HG02870 (cell line): ENCODE results near the gene PIAS1.
"Not testable (repeated sequence)": the region's sequence is repeated elsewhere in the genome, so short reads cannot be mapped to it uniquely, and the experiment has no call there.

Experiments used
- ATAC-seq: cut with Tn5 transposase; IDR thresholded peaks from one replicate; pipeline ENCODE4 v1.9.1; 2021; ENCODE audit warnings: mild to moderate bottlenecking, moderate library complexity; ENCODE audit not compliant: unreplicated experiment

The PIAS1 gene

DNA sequence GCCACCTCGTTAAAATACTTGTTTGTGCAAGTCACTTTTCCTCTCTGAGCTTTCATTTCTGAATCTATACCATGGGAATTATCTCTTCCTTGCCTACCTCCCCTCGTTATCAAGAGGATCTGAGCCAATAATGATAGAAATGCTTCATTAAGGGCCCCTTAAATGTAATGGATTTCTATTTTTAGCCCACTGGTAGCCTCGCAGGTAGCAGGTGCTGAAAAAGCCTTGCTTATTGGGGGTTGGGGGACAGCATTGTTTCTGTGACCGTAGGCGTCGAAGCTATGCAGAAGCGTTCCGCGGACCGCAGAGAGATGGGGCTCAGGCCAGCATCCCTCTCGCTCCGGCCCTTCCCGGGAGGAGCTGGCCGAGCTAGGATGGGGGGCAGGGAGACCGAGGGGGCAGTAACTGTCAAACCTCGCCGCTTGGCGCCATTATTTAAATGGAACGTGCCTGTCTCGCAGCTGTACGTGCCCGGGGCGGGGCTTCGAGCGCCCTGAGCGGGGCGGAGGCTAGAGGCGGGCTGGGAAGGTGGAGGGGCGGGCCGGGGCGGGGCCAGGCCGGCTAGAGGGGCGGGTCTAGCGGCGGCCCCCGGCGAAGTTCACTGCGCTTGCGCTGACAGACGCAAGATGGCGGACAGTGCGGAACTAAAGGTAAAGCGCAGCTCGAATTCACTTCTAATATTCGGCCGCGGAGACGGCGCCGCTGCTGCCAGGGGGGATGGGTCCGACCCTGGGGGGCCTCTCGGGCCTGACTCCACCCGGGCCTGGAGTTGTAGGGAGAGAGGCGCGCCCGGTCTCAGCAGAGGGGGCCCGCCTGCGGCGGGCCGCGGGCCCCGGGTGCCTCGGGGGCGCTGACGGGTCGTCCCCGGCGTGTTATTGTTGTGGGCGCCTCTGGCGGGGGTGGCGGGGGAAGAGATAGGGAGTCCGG is at the start of gene PIAS1:
PIAS1 (plus strand) TSS at position 615 of the 927 bp plus-strand sequence; CDS start at position 627, 12 bp downstream.
- ATAC-seq: peak; percentile 75

DNA sequence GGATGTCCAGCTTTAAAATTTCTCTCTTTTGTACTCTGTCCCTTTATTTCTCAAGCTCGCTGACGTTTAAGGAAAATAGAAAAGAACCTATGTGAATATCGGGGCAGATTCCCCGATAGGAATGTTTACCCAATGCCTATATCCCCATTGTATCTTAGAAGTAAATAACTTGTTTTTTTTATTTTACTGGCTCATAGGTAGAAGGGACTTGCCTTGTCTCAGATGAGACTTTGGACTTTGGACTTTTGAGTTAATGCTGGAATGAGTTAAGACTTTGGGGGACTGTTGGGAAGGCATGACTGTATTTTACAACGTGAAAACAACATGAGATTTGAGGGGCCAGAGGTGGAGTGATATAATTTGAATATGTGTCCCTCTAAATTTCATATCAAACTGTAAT is 46.5 kb upstream of the PIAS1 start:
- ATAC-seq: not testable (repeated sequence)

DNA sequence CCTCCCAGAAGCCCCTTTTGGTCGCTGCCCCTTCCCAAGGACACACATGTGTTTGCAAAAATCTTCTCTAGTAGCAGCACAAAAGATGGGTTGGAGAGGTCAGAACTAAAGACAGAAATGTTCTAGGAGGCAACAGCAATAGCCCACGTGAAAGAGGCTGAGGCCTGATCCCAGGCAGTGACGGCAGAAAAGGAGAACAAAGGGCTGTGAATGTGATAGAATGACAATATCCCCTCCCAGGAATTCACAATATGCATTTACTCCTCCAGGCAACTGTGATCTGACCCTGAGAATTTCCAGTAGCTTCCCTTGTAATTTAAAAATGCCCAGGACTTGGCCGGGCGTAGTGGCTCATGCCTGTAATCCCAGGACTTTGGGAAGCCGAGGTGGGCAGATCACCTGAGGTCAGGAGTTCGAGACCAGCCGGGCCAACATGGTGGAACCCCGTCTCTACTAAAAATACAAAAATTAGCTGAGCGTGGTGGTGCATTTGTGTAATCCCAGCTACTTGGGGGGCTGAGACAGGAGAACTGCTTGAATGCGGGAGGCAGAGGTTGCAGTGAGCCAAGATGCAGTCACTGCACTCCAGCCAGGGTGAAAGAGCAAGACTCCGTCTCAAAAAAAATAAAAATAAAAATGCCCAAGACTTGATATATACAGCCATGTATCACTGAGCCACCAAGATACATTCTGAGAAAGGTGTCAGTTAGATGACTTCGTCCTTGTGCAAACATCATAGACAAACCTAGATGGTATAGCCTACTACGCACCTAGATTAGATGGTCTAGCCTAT is 43.6 kb upstream of the PIAS1 start:
- ATAC-seq: no peak

DNA sequence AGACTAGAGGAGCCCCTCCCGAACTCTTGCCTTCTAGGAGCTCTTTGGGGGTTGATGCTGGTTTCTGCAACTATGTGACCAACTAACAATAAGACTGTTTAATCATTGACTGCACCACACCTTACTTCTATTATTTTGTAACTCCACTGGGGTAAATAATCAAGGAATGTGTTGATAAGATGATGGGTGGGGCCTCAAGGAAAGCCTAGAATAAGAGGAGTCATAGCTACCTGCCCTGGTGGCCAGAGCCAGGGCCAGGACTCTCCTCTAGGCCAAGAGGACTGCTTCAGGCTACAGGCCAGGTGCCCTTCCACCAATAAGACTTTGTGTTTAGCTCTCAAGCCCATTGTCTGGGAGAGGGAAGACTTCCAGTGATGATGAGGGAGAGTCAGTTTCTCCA is 41.2 kb upstream of the PIAS1 start:
- no peak for ATAC-seq

DNA sequence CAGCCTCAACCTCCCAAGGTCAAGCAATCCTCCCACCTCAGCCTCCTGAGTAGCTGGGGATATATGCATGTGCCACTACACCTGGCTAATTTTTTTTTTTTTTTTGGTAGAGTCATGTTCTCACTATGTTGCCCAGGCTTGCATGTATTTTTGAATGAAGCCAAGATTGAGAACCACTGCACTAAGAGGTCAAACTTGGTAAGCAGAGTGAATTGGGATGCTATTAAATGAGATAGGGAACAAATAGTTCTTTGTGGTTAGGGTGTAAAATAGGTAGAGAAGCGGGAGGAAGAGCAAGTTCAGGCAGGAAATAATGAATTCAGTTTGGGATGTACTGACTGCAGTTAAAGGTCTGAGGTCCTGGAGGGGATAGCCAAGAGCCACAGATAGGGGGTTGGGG is 39.9 kb upstream of the PIAS1 start:
- no peak for ATAC-seq

DNA sequence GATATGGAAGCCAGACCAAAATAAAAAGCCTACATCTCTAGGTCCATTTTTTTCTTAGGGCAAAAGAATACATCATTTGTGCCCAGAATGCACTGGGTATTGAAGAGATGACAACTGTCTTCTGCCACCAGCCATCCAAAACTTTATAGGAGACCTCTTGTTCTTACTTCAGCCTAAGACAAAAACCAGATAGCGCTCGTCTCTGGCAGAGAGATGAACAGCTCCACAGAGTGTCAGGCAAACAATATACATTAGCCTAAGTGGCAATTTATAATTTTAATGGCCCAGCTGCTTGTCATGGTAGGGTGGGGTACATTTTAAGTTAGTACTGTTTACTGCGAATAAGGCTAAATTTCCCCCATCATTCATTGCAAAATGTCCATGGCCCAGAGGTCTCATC is 38.9 kb upstream of the PIAS1 start:
- no peak for ATAC-seq

DNA sequence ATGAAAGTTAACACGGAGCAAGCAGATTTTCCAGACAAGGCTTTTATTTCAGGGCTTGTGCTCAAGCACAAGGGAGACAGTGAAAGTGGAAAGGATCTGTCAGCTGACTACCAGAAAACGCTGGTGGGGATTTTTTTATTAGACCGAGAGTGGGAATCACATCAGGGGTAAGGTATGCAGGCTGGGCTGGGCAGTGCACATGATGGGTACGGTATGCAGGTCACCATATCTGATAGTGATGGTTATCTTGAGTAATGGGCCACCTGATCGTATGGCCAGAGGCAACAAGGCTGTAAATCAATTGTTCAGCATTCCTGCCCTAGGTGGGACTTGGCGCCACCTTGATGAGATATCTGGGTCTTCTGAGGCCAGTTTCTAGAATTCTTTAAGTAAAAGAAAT is 36.9 kb upstream of the PIAS1 start:
- ATAC-seq: no peak

DNA sequence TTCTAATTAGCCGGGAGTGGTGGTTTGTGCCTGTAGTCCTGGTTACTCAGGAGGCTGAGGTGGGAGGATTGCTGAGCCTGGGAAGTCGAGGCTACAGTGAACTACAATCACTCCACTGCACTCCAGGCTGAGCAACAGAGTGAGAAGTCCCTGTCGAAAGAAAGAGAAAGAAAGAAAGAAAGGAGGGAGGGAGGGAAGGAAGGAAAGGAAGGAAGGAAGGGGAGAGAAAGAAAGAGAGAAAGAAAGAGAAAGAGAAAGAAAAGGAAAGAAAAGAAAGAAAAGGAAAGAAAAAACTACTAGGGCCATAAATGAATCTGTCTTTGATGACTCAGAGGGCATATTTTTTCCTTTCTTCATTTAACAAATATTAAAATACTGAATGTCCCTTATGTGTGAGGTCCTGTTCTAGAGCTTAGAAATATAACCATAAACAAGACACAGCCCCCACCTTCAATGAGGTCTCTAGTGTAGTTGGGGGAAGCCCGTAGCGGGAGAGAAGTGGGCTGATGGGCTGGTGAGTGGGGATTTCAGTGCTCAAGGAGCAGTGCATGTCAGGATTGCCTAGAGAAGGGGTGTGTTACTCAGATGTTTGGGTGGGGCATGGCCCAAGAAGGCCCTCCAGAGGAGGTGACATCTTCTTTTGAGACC is 35.2 kb upstream of the PIAS1 start:
- ATAC-seq: no peak

DNA sequence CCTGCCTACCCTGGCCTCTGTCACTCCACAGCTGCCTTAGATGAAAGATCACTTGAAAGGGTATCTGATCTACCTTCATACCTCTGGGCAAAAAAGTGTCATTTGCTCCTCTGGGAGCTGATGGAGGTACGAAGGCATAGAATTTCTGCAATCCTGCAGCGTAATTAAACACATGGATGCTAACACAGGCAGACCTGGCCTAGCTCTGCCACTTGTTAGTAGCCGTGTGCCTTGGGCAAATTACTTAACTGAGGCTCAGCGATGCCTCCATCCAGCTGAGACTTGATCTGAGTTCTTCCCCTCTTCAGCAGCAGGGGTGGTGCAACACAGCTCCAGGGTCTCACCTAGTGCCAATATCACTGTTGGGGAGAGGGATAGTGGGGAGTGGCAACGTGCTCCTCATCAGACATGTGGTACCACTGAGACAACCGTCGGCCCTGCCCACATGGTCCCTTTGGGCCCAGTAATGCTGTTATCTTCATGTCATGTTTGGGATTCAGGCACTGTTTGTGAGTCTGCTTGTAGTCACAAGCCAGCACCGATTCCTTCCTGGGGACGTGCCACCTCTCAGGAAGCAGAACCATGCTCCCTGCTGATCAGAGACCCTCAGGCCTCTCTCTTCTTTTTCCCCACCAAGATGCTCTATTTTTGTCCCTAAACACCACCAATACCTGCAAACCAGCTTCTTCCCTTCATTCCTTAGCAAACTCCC is 34.1 kb upstream of the PIAS1 start:
- ATAC-seq: no peak

DNA sequence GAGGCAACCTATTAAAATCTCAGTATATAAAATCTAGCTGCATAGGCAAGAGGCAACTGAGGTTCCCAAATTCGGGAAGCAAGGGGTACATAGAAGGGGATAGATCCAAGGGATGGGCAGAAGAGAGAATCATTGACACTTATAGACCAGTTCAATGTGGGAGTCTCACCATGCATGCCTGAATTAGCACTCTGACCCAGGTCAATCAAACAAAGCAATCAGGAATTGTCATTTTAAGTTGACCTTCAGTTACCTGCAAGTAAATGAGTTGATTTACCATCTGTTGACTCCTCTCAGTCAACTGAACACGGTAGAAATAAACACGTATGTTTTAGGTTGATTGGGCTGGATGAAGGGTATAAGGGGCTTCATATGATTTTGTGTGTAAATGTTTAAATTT is 33.4 kb upstream of the PIAS1 start:
- ATAC-seq: no peak

DNA sequence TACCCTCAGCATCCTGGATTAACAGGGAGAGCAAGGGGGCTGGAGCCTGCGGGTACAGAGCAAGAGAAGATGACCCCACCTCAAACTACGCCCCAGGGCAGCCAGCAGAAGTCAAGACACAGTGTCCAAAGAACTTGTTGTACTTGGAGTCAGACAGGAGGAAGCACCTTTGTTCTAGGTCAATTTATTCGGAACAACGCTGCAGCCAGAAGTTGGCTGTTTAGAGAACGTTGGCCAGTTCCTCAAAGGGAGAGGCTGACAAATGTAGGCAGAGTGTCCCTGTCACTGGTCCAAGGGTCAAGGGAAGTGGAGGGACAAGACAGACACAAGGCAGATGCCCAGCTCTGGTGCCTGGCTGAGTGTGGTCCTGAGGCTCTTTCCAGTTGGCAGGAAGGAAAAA is 32.1 kb upstream of the PIAS1 start:
- ATAC-seq: no peak

DNA sequence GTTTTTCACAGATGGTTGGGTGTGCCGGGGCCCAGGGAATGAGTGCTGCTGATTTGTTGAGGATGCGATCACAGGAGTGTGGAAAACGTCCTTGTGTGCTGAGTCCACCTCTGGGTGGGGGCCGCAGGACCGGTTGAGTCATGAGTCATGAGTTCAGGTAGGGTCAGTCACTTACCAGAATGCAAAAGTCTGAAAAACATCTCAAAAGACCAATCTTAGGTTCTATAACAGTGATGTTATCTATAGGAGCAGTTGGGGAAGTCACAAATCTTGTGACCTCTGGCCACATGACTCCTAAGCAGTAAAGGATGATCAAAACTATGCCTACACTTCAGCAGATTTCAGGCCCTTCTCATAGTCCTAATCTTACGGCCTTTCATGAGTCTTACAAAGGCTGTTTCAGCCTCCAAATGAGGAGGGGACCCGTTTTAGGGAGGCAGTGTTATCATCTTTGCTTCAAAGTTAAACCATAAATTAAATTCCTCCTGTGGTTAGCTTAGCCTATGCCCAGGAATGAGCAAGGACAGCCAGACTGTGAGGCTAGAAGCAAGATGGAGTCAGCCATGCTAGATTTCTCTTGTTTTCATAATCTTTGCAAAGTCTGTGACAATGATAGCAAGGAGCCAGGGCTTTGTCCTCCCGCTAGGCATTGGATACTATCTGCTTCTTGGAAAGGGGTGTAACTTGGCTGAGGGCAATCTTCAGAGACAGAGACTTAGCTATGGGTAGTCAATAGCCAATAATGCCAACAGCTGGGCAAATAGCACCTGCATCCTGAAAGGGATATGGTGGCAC is 30.6 kb upstream of the PIAS1 start:
- ATAC-seq: no peak

DNA sequence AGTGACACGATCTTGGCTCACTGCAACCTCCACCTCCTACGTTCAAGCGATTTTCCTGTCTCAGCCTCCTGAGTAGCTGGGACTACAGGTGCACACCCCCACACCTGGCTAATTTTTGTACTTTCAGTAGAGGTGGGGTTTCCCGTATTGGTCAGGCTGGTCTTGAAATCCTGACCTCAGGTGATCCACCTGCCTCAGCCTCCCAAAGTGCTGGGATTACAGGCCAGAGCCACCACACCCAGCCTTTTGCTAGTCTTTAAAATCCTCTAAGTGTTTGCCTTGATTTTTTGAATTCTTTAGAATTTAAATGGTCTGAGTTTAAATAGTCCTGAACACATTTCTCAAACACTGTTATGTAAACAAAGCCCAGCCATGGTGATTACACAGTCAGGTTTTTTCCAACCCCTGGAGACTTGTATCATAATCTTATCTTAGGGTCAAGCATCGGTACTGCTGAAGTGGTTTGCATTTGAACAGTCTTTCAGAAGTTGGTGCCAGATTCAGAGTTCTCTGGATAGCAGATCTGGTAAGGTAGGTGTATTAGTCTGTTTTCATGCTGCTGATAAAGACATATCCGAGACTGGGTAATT is 28.2 kb upstream of the PIAS1 start:
- ATAC-seq: no peak

DNA sequence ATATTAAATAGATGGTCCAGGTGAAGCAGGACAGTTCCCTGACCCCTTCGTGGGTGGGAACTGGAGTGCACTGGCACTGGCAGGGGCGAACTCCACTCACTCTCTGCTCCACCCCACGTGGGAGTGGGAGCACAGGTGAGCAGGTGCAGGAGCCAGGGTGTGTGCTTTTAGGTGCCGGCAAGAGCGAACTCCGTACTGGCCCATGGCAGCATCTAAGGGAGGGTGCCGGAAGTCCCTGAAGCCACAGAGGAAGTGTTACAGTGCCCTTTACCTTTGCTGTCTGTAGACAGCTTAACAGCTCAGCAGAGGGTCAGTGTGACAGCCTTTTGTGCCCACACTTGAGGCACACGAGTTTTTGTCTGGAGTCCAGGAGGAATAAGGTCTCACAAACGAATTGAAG is 26.7 kb upstream of the PIAS1 start:
- ATAC-seq: no peak

DNA sequence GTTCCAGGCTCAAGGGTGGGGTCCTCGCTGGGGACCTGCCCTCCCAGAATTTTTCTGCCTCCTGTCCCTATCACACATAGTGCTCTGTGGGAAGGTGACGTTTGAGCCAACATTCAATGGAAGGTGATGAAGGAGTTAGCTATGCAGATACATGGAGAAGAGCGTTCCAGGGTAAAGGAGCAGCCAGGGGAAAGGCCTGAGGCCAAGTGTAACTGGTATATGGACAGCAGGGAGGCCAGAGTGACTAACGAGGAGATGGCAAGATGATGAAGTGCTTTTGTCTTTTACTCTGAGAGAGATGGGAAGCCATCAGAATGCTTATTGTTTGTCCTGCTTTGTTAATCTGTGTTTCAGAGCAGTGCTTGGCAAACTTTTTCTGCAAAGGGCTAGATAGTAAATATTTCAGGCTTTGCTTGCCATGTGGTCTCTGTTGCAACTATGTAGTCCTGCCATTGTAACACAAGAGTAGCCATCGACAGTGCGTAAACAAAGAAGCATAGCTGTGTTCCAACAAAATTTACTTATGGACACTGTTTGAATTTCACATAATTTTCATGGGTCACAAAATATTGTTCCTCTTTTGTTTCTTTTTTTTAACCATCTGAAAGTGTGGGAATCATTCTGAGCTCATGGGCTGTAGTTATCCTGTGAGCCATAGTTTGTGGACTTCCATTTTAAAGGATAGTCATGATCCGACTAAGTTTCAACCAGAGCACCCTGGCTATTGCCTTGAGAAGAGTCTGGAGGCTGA is 25.8 kb upstream of the PIAS1 start:
- ATAC-seq: no peak

DNA sequence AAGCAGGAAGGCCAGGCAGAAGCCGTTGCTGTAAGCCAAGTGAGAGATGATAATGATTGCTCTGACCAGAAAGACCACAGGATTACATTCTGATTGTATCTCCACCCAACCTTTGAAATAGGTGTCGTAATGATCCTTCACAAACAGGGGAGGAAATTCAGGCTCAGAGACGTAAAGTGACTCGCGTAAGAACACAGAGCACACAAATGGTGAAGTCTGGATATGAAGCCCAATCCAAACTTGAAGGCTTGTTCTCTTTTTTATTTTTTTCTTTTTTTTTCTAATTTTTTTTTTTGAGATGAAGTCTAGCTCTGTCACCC is 25.3 kb upstream of the PIAS1 start:
- ATAC-seq: no peak

DNA sequence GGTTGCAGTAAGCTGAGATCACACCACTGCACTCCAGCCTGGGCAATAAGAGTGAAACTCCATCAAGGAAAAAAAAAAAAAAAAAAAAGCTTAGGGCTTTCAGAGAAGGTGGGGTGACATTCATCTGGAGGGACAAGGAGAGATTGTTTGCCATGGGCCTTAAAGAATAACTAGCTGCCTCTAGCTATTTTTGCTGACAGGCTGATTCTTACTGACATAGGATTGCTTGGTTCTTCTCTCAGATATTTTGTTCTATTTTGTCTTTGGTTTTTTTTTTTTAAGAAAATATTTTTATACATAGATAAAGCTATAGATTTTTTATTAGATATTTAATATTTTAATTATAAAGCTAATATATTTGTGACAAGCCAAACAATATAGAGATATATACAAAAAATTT is 24.2 kb upstream of the PIAS1 start:
- no peak for ATAC-seq

DNA sequence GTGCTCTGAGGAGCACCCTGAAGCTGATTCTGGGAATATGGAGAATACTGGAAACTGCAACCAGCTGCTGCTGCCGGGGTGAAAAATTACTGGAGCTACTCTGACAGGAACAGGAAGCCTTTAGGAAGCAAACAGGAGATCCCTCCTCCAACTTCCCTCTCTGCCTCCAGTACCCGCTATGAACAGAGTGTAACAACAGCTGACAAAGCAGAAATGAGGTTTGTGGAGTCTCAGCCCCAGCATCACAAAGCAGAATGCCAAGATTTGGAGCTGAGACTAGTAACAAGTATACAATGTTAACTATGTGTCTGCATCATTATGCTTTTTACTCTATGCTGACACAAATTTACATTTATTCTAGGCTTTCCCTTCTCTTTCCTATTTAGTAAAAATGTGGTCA is 22.7 kb upstream of the PIAS1 start:
- no peak for ATAC-seq

DNA sequence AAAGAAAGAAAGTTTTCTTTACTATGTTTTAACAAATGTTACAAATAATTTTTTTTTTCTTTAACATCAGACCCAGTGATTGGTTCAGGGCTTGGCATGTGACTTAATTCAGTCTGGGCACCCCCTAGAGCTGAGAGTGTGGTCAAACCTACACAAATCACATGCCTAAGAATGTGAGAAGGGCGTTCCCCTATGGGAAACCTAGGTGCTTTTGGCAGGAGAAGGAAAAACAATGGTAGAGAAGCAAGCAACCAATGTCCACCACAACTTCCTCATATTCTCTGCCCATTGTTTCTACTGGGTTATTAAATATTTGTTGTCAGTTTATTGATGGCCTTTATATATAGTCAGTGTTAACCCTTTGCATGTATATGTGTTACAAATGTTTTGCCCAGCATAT is 21.4 kb upstream of the PIAS1 start:
- no peak for ATAC-seq
